GM19193 (cell line): ENCODE measurements around the gene HOXC10.

Experiments
- POLR2A ChIP-seq: IDR thresholded peaks from 4 replicates; pipeline ENCODE4 v1.6.1; 2011; ENCODE audit not compliant: insufficient read depth, insufficient read length; ENCODE audit errors: extremely low read depth

HOXC10 gene

DNA sequence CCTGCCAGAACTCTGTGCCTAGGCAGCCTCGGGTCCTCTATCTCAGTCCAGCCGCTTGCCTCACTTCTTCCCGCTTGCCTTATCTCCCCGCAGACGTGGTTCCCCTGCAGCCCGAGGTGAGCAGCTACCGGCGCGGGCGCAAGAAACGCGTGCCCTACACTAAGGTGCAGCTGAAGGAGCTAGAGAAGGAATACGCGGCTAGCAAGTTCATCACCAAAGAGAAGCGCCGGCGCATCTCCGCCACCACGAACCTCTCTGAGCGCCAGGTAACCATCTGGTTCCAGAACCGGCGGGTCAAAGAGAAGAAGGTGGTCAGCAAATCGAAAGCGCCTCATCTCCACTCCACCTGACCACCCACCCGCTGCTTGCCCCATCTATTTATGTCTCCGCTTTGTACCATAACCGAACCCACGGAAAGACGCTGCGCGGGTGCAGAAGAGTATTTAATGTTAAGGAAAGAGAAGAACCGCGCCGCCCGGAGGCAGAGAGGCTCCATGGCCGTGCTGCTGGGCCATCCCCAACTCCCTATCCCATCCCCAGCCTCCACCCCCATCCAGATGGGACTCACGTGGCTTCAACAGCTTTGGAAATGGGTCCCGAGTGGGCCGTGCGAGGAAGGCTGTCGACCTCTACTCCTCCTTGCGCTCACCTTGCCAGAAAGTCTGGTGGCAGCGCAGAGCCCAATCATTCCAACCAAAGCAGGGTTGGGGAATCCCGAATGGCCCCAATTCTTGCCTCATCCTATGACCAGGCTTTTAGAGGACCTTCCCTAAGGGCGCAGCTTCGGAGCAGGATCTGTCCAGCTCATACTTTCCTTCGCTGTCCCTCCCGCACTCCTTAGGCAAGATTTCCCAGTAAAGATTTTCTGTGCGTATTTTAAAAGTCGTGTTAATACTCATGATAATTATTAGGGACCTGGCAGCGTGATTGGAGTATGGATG is 39.8 kb upstream of the HOXC10 start:
- no peak for TF ChIP-seq POLR2A

DNA sequence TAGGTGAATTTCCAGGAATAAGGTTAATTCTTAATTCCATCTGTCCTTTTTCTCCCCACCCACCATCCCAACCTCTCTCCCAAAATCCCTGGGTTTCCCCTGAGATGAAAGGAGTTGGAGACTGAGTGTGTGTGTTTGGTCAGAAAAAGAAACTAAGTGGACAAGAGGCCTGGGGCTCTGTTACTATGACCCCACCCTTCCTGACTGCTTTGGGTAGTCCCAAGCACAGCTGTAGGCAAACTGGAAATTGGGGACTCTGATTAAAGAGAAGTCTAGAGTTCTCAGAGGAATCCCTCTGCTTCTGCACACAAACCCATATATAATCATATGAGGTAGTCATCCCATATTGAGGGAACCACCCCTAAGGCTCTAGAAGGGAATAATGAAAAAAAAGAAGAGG is 37.2 kb upstream of the HOXC10 start:
- no peak for TF ChIP-seq POLR2A

DNA sequence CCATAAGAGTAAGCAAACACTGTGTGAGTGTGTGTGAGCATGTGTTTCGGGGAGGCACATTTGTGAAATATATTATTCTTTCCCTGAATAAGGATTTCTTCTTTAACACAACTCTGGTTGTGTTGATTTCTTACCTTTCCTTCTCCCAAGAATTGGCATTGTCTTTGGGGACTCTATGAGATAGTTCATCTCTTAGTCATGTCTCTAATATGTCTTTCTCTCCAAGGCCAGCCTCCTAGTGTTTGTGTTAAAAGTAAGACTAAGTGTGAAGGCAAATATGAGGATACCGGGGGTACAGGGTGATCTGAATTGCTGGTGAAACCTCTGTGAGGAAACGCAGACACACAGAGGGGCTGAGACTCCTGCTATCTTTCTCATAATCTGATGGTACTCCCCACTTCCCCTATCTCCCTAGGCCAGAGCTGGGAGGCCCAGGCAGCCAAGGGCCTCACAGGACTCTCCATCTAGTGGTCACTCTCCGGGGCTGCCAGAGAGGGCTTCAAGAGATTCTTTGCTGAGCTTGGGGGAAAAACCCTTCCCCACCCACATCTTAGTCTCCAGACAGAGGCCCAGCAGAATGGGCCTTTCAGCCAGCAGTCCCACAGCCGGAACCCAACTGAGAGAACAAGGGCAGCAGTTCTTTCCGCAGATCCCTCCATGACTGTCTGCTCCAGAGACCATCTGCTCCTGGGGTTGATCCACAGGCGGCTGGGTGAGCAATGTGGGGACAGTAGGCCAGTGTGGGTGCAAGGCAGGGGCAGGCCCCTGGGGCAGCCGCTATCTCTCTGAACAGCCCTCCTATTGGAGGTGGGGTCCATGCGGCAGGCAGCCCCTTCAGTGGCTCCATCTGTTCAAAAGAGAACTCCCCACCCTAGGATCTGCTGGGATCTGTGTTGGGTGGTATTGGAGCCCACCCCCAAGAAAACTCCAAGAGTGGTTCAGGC is 36.0 kb upstream of the HOXC10 start:
- no peak for TF ChIP-seq POLR2A

DNA sequence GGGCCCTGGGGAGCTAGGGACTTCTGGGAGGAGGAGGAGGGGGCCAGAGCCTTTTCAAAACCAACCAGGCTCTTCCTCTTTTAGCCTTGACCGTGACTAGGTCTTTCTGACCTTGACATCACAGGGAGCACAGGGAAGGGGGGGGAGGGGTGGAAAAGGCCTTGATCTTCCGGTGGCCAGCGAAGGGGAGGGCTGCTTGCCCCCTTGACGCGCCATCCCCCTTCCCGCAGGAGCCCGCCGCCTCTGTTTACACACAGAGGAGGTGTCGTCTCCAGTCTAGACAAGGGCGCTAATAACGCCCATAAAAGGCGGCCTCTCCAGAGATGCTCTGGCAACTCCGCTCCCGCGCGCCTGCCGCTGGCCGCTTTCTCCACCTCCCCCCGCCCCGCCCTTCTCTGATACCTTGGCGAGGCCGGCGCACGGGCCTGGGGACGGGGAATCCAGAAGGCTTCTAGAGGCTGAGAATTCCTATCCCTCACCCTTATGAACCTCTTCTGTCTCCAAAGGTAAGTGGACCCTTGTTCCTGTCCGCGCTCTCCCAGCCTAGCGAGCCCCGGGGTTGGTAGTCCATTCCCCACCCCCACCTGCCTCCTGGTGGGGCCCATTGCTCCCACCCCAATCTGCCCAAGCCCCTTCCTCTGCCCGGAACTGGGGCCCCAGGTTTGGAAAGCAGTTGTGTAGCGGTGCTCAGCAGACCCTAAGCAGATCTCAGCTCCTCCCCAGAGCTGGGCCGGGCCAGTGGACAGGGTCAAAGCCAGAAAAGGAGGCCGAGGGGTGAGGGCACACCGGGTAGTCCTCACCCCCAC is 35.1 kb upstream of the HOXC10 start:
- no peak for TF ChIP-seq POLR2A

DNA sequence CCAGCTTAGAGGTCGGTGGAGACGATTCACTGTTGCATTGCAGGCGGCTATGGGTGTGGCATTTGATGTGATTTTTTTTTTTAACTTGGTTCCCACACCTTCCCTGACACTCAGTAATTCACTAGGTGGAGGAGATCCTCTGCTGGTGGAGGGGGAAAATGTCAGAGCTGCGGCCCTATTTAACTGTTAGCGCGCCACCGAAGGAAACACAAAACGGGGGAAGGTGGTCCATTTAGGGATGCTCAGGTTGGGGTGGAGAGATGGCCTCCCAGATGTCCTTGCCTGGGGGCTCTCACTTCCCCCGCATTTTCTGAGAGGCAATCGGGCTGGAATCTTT is 34.5 kb upstream of the HOXC10 start:
- no peak for TF ChIP-seq POLR2A

DNA sequence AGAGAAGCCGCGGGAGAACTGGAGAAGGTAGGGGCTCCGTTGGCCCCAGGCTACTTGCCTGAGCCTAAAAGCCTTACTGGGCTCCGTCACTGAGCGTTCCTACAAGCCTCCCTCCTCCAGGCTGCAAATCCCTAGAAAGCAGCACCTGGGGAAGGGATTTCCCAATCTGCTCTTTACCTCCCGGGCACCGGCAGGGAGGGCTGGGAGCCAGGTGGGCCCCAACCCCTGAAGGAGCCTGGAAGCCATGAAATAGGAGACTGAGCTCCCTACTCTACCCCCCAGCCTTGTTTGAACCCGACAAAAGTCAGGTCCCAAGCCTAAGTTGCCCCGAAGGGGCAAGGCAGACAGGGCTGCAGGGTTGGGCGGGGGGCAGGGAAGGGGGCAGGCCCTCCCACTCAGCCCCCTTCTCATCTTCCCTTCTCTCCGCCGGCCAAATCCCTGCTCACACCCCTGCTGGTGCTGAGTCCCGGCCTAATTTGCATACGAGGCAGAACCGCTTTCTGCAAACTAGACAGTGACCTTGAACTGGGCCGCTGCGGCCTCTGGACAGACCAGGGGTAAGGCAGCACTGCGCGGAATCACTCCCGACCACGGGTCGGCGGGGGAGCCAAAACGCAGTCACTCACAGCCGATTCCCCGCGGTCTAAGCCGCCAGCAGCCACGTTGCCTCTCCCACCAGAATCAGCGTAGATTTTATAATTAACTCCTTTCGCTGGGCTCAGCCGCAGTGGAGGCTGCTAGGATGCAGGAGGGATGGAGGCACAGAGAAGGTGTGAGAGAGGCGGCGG is 34.0 kb upstream of the HOXC10 start:
- no peak for TF ChIP-seq POLR2A

DNA sequence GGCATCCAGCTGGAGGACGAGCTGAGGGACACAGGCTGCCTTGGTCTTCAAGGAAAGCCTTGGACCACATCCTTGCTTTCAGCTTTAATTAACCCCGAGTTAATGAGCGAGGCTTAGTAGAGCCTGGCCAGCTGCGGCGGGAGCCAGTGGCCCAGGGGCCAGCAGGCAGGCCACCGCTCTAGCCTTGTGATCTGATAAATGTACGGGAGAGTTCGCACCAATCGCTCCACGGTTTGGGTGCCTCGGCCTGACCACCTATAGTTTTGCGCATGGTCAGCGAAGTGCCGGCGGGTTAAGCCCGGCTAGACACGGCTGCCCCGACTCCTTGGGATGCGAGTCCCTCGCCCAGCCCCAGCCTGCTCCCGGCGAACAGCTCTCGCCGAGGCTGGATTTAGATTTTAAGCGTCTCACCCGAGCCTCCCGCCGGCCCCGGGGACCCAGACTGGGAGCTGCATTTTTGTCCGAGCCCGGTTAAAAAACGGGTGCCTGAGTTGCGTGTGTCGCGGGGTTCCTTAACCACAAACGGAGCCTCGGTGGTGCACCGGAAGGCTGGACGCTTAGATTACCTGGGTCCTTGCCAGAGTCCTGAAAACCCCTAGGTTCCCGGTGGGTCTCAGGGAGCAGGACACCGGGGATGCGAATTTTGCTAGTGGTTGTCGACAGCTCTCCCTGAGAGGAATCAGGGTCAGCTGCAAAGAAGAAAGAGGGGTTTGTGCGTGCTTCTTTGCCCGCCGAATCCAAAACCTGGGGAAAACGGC is 33.2 kb upstream of the HOXC10 start:
- no peak for TF ChIP-seq POLR2A

DNA sequence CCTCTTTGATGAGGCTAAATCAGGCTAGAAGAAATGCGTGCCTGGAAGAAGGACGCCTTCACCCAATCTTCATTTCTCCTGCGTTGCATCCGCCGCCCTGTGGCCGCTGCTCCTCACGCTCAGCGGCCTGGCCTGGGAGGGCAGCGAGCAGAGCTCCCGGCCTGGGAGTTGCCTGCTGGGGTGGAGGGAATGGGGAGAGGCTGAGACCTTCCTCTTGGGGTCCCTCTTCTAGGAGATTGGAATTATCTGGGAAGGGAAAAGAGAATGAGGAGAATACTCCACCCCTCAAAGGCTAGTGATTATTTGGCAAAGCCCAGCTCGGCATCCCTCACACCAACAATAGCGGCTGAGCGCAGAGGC is 32.6 kb upstream of the HOXC10 start:
- no peak for TF ChIP-seq POLR2A

DNA sequence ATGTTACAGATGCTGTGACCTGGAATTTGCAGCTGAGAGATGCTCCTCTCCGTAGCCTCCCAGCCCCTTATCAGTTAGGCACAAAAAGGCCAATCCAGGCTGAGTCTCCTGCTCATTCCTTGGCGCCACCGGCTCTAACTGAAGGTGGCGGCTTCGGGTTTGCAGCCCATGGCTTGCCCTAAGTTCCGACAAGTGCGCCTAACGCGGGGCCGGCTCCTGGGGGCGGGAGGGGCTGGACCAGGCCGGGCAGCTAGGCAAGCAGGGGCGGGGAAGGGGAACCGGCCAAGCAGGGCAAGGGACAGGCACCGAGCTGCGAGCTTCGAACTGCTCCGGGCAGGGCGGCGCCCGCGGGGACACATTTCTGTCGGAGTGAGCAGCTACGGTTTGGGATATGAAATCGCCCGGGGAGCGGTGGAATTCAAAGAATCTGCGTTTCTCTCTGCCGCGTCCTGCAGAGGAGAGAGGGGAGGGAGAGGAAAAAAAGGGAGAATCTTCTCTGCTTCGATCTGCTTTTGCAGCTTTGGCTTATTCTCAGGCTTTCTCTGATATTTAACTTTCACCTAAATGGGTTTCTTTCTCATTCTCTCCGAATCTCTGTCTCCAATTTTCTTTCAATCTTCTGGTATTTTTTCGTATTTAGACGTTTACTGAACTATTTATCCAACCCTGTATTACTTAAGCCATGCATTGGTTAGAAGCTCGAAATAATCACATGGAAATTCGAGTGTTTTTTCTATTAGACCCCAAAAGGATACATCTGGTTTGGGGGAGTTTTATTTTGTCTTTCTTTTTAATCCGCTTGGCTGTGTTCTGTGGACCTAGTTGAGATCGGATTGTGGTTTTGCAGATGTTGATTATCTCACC is 31.8 kb upstream of the HOXC10 start:
- no peak for TF ChIP-seq POLR2A

DNA sequence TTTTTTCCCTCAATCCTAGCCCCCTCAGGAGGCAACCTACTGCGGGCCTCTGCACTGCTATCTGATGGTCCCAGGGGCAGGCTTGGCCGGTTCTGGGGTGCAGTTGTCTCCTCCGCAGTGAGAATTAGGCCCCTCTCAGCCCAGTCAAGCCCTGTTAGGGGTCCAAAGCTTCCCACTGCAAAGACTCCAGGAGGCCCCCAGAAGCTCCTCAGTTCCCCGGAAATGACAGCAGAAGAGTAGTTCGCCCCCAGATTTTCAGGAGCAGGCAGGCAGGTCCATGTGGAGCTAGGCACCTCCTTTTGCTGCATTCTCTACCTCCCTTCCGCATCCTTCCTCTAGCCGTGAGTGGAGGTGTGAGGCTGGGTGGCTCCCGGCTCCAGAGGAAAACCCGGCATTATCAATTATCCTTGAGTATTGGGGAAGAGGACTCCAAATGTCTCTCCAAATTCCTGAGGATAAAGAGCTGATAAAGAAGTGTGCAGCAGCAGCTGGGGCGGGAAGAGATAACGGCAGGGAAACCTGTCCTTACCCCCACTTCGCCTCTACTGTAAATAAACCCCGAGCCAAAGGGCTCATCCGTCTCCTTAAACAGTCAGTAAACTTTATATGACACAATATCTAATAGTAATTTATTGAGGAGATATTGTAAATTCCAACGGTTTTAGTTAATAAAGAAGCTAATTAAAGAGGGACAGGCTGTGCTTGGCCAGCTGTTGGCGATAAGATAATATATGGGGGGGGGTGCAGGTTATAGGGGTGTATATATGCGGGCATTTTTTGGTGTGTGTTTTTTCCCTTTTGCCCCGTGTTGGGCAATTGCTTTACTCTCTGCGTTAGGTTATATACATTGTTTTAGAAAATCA is 30.9 kb upstream of the HOXC10 start:
- no peak for TF ChIP-seq POLR2A

DNA sequence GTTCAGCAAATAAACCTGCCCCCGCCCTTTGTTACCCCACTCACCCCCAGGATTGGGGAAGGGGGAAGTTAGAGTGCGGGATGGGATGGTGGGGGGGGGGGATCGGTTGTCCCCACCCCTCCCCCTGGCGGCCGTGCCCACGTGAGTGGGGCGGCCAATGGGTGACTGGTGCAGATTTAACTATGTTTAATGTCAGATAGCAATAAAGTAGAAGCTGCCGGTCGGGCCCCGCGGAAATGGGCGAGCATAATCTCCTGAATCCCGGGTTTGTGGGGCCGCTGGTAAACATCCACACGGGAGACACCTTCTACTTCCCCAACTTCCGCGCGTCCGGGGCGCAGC is 30.3 kb upstream of the HOXC10 start, which contains the start of gene HOXC12:
TSS of gene HOXC12 (plus strand) at position 210 of the 342 bp plus-strand sequence. CDS start at position 237, 27 bp downstream.
- TF ChIP-seq POLR2A, result no peak

DNA sequence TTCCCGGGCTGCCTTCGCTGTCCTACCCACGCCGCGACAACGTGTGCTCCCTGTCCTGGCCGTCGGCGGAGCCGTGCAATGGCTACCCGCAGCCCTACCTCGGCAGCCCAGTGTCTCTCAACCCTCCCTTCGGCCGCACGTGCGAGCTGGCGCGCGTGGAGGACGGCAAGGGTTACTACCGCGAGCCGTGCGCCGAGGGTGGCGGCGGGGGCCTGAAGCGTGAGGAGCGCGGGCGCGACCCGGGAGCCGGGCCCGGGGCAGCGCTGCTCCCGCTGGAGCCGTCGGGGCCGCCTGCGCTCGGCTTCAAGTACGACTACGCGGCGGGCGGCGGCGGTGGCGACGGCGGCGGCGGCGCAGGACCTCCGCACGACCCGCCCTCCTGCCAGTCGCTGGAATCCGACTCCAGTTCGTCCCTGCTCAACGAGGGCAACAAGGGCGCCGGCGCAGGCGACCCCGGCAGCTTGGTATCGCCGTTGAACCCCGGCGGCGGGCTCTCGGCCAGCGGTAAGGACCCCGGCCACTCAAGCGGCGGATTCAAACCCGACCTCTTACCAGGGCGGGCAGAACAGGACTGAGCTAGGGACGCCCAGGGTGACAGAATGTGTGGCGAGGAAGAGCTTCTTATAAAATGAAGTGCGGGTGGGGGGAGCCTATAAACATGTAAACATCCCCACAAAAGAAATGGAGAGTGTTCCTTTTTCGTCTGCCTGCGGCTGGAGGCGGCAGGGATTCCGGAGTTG is 29.7 kb upstream of the HOXC10 start:
- TF ChIP-seq POLR2A, result no peak
